ACHN (cell line): ENCODE measurements around the gene PAIP2.
"Not testable (repeated sequence)": the region's sequence is repeated elsewhere in the genome, so short reads cannot be mapped to it uniquely, and the experiment has no call there.

Experiments
- DNase-seq: peaks from one replicate; pipeline ENCODE4 v3.0.0-alpha.2; 2015
- in situ Hi-C: cut with HindIII; loops from 2 replicates; pipeline ENCODE4 v1.10.0; 2017; ENCODE audit warnings: low sequenced_read_pairs, low pct_ligation_motif_present, low pct_unique_long_range_greater_than_20kb

PAIP2 gene

GRCh38 chr5:139401546-139401945 is 59.9 kb downstream of the PAIP2 start:
- no peak for DNase-seq
- in situ Hi-C loops: no loop called here

GRCh38 chr5:139402561-139403158 is 61.0 kb downstream of the PAIP2 start:
- DNase-seq: peak; percentile 23
- in situ Hi-C loops: no loop called here

GRCh38 chr5:139403418-139403786 is 61.7 kb downstream of the PAIP2 start:
- no peak for DNase-seq
- in situ Hi-C loops: no loop called here

DNA sequence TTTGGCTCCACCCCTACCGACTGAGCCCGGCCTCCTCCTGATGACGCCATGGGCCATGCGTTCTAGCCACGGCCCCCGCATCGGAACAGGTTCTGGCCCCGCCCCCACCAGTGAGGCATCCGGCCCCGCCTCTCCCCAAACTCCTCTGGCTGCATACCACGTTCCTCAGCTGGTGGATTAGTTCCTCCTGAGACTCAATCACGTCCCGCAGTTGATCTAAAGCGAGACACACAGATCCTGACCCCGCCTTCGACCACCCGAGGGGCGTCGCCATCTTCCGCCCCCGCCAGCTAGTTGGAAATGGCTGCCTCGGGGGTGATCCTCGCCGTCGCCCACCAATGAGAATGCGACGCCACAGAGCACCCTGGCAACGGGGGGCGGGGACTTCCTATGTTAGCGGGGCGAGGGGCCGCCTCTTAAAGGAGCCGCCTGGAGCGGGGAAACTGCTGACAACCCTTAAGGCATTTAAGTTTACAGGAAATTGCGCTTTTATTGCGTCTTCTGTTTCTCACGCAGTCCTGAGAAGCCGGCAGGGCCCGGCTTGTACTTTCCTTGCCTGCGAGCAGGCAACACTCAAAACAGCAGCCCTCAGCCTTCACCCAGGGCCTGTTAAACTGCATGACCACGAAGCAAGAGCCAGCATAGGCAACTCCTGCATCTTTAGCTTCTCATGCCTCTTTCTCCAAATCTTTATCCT is 62.3 kb downstream of the PAIP2 start, which contains the start of gene SPATA24:
SPATA24 (minus strand) TSS at position 303 of the 697 bp plus-strand sequence; CDS start at position 274, 29 bp downstream.
- peak; percentile 93 for DNase-seq
- in situ Hi-C loops: no loop called here

GRCh38 chr5:139404484-139404840 is 62.8 kb downstream of the PAIP2 start:
- no peak for DNase-seq
- in situ Hi-C loops: no loop called here

GRCh38 chr5:139406963-139407362 is 65.3 kb downstream of the PAIP2 start:
- no peak for DNase-seq
- in situ Hi-C loops: no loop called here

GRCh38 chr5:139407517-139407916 is 65.9 kb downstream of the PAIP2 start:
- in situ Hi-C loops: no loop called here
- no peak for DNase-seq

DNA sequence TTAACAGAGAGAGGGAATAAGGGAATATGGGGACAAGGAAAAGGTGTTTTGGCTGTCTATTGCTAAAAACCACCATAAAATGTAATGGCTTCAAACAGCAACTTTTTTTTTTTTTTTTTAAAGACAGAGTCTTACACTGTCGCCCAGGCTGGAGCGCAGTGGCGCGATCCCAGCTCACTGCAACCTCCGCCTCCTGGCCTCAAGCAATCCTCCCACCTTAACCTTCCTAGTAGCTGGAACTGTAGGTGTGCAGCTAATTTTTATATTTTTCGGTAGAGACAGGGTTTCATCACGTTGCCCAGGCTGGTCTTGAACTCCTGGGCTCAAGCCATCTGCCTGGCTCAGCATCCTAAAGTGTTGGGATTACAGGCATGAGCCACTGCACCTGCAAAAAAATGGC is 66.5 kb downstream of the PAIP2 start:
- no peak for DNase-seq
- in situ Hi-C loops: no loop called here

DNA sequence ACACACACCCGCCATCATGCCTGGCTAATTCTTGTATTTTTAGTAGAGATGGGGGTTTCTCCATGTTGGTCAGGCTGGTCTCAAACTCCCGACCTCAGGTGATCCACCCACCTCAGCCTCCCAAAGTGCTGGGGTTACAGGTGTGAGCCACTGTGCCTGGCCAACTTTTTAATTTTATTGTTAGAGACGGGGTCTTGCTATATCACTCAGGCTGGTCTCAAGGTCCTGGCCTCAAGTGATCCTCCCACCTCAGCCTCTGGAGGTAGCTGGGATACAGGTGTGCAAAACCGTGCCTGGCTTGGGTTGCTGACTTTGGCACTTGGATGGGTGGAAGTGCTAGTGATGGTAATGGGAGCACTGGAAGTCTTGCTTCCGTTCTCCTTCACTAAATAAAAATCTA is 67.5 kb downstream of the PAIP2 start:
- in situ Hi-C loops, DNase-seq: not testable (repeated sequence)

DNA sequence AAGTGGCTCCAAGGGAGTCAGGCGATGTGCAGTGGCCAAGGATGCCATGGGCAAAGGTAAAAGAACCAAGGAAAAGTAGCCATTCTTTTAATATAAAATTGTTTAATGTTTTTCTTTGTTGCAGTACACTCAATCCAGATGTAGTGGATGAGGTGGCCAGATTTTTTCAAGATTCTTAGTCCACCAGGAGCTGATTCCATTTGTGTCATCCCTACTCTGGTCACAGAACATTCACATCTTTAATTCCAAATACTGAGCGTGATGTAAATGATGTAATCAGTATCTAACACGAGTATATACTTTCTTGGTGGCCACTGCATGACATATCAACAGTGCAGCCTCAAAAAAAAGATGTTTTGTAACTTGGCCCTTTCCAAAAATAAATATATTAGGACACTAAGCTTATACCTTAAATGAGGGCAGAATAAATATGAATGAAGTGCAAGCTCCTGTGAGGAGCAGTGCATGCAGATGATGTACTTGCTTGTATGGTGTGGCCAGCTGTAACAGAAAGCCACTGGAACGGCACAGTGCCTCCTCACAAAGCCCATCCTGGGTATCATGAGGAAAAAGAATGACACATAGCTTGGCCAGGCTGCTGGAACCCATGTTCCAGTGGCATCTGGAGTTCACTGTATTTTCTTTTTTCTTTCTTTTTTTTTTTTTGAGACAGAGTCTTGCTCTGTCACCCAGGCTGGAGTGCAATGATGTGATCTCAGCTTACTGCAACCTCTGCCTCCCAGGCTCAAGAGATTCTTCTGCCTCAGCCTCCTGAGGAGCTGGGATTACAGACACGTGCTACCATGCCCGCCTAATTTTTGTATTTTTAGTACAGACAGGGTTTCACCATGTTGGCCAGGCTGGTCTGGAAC is 68.7 kb downstream of the PAIP2 start:
- in situ Hi-C loops: no loop called here
- DNase-seq: no peak

GRCh38 chr5:139410993-139411828 is 69.6 kb downstream of the PAIP2 start:
- in situ Hi-C loops: no loop called here
- no peak for DNase-seq

- in situ Hi-C loops: no loop called here
- DNase-seq: no peak
Measured at GRCh38 chr5:139413153-139413552, 71.5 kb downstream of the PAIP2 start.

DNA sequence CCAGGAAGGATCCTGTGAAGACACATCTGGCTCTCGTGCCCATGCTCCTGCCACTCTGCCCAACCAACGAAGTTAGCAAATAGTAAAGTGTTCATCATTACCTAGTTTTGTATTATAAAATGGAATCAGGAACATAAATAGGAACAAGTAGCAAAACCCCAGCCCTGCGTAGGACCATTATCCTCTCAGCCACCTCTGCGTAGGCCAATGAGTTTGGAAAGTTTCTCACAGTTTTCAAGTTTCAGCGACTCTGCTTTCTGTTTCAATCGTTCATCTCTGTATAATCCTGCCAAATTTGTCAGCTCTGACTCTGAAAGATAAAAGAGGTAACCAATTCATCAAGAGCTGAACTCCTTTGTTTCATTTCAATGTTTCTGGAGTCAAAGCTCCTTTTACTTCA is 72.3 kb downstream of the PAIP2 start:
- DNase-seq: no peak
- in situ Hi-C loops: no loop called here

DNA sequence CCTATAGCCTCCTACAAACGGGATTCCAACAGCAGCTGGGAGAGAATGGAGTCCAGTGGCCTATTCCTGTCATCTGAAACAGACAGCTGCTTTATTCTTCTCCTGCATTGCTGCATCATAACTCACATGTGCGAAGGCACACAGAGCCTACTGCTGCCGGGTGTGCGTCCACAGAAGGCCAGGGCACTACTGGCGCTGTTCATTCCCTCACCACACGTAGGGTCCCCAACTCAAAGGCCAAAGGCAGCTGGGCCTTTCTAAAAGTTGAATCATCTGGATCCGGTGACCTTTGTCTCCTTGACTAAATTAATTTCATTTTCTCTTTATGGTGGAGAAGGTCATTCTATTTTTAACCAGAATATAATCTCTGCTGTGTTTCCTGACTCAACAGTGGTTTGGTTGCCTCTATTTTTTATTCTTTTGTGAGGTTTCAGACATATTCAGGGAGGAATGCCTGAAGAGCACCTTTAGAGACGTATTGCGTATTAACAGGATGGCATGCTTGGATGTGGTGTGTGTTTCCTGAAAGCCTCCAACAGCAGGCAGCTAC is 73.0 kb downstream of the PAIP2 start:
- DNase-seq: no peak
- in situ Hi-C loops: no loop called here

DNA sequence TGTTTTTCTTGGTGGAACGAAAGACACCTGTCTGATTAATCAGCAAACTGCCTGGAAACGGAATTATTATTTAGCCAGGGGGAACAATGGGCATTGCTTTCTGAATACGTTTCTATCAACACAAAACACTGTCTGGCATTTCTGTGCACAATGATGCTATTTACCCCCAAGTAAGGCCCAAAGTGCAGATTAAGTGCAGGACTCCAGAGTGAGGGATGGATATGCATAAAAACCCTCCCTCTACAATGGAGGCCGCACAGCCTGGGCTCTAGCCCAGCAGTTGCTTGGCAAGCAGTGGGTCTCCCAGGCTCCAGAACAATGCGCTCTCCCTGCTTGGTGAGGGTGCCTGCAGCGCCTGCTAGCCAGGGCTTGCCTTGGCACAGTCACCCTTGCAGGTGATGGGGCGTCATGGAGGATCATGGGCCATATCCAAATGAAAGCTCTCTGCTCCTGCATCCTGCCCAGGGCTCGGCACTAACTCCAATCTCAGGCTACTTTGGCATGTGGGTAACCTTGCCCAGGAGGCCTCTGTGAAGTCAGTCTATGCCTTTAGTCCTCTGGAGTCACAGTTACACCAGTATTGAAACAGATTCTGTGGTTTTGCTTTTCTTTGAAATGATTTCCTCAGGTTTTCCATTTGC is 73.7 kb downstream of the PAIP2 start:
- no peak for DNase-seq

GRCh38 chr5:139415869-139416268 is 74.2 kb downstream of the PAIP2 start:
- in situ Hi-C loops: no loop called here
- no peak for DNase-seq

More for the DNA sequence above, 73.7 kb downstream of the PAIP2 start:
- in situ Hi-C loops: no loop called here

GRCh38 chr5:139416651-139417050 is 75.0 kb downstream of the PAIP2 start:
- no peak for DNase-seq
- in situ Hi-C loops: no loop called here

- DNase-seq: no peak
- in situ Hi-C loops: no loop called here
Measured at GRCh38 chr5:139417214-139417613, 75.6 kb downstream of the PAIP2 start.
